HL-60 (cell line): ENCODE data around the gene HOXB4.

ENCODE experiments used
- DNase-seq, 2 experiments: peaks; one replicate each; pipeline ENCODE4 v3.0.0-alpha.2; 2010 to 2020; ENCODE audit warnings: low read depth in 1 of 2, low spot score in 1 of 2
- H3K27ac ChIP-seq: fragments of 250-450 bp; sonication (Bioruptor Pico); replicated peaks from 2 replicates; pipeline ENCODE4 v1.5.1; 2020; ENCODE audit warnings: mild to moderate bottlenecking, moderate library complexity
- H3K27me3 ChIP-seq: fragments of 250-450 bp; sonication (Bioruptor Pico); 2 replicates; pipeline ENCODE4 v1.5.1; 2021; ENCODE audit warnings: mild to moderate bottlenecking, moderate library complexity; ENCODE audit not compliant: insufficient read depth, poor library complexity, severe bottlenecking
- H3K4me3 ChIP-seq: replicated peaks from 2 replicates; pipeline ENCODE4 v1.5.1; 2011; ENCODE audit warnings: mild to moderate bottlenecking, control low read depth, low read length; ENCODE audit not compliant: insufficient read depth
- GABPA ChIP-seq: IDR thresholded peaks from 2 replicates; pipeline ENCODE4 v1.6.1; 2012; ENCODE audit warnings: low read depth
- POLR2AphosphoS5 ChIP-seq: IDR thresholded peaks from 2 replicates; pipeline ENCODE4 v1.6.1; 2012; ENCODE audit warnings: low read depth
- SPI1 ChIP-seq: IDR thresholded peaks from 2 replicates; pipeline ENCODE4 v1.6.1; 2012; ENCODE audit warnings: low read depth, mild to moderate bottlenecking, borderline replicate concordance
- TF ChIP-seq, protein P1 (sequence below): IDR thresholded peaks from one replicate; pipeline ENCODE4 v1.5.1; 2011; ENCODE audit warnings: low read length, control low read depth, inconsistent platforms; ENCODE audit not compliant: insufficient read depth
- TF ChIP-seq, protein P2 (sequence below): IDR thresholded peaks from 2 replicates; pipeline ENCODE4 v1.6.1; 2012; ENCODE audit warnings: low read depth; ENCODE audit not compliant: insufficient replicate concordance

The HOXB4 gene

DNA sequence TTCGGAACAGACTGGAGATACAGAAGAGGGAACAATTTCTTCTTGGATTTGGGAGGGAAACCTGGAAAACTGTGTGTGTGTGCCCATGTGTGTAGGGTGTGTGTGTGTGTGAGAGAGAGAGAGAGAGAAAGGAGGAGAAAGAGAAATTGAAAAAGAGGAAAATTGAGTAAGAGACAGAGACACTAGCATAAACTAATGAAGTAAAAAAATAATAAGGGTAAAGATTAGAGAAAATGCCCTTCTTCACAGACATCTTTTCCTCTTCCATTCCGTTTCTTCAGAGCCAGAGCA is 19.4 kb downstream of the HOXB4 start:
- TF ChIP-seq SPI1, result no peak
- no peak for TF ChIP-seq POLR2AphosphoS5
- TF ChIP-seq, protein P1, sequence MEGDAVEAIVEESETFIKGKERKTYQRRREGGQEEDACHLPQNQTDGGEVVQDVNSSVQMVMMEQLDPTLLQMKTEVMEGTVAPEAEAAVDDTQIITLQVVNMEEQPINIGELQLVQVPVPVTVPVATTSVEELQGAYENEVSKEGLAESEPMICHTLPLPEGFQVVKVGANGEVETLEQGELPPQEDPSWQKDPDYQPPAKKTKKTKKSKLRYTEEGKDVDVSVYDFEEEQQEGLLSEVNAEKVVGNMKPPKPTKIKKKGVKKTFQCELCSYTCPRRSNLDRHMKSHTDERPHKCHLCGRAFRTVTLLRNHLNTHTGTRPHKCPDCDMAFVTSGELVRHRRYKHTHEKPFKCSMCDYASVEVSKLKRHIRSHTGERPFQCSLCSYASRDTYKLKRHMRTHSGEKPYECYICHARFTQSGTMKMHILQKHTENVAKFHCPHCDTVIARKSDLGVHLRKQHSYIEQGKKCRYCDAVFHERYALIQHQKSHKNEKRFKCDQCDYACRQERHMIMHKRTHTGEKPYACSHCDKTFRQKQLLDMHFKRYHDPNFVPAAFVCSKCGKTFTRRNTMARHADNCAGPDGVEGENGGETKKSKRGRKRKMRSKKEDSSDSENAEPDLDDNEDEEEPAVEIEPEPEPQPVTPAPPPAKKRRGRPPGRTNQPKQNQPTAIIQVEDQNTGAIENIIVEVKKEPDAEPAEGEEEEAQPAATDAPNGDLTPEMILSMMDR, result no peak
- H3K27ac ChIP-seq, result no peak overlapping the region
- H3K4me3 ChIP-seq, result no peak overlapping the region
- DNase-seq, result no peak
- H3K27me3 ChIP-seq, result peaks cover 41% of the 10 kb centered on the region

- no peak for DNase-seq
- TF ChIP-seq, protein P1, result no peak
- no peak for TF ChIP-seq GABPA
- TF ChIP-seq POLR2AphosphoS5, result no peak
- TF ChIP-seq, protein P2, sequence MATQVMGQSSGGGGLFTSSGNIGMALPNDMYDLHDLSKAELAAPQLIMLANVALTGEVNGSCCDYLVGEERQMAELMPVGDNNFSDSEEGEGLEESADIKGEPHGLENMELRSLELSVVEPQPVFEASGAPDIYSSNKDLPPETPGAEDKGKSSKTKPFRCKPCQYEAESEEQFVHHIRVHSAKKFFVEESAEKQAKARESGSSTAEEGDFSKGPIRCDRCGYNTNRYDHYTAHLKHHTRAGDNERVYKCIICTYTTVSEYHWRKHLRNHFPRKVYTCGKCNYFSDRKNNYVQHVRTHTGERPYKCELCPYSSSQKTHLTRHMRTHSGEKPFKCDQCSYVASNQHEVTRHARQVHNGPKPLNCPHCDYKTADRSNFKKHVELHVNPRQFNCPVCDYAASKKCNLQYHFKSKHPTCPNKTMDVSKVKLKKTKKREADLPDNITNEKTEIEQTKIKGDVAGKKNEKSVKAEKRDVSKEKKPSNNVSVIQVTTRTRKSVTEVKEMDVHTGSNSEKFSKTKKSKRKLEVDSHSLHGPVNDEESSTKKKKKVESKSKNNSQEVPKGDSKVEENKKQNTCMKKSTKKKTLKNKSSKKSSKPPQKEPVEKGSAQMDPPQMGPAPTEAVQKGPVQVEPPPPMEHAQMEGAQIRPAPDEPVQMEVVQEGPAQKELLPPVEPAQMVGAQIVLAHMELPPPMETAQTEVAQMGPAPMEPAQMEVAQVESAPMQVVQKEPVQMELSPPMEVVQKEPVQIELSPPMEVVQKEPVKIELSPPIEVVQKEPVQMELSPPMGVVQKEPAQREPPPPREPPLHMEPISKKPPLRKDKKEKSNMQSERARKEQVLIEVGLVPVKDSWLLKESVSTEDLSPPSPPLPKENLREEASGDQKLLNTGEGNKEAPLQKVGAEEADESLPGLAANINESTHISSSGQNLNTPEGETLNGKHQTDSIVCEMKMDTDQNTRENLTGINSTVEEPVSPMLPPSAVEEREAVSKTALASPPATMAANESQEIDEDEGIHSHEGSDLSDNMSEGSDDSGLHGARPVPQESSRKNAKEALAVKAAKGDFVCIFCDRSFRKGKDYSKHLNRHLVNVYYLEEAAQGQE, result no peak
- no peak for TF ChIP-seq SPI1
- no peak overlapping the region for H3K27ac ChIP-seq
- H3K4me3 ChIP-seq, result no peak overlapping the region
- peaks cover 42% of the 10 kb centered on the region for H3K27me3 ChIP-seq
Measured at GRCh38 chr17:48558057-48558830, 19.9 kb downstream of the HOXB4 start.

GRCh38 chr17:48556576-48557401 is 21.4 kb downstream of the HOXB4 start:
- Histone ChIP-seq H3K27ac (no peak overlapping the region), H3K27me3 (peaks cover 42% of the 10 kb centered on the region)

More at GRCh38 chr17:48556576-48557401, 21.4 kb downstream of the HOXB4 start:
- H3K4me3 ChIP-seq, result no peak overlapping the region
- DNase-seq, result no peak
- no peak for TF ChIP-seq POLR2AphosphoS5
- no peak for TF ChIP-seq SPI1
- TF ChIP-seq, protein P2, result no peak
- TF ChIP-seq, protein P1, result no peak
- no peak for TF ChIP-seq GABPA
